ENCODE results near the gene CNNM2. TPM values are rescaled to one million over a fixed set of nuclear protein-coding genes. Genes with fewer than 3 reads are reported as not detected.
"Not testable (repeated sequence)": the region's sequence is repeated elsewhere in the genome, so short reads cannot be mapped to it uniquely, and the experiment has no call there.

The CNNM2 gene
- total RNA-seq, 2 experiments from 2014 or later = 7.7 to 8.1 TPM

DNA sequence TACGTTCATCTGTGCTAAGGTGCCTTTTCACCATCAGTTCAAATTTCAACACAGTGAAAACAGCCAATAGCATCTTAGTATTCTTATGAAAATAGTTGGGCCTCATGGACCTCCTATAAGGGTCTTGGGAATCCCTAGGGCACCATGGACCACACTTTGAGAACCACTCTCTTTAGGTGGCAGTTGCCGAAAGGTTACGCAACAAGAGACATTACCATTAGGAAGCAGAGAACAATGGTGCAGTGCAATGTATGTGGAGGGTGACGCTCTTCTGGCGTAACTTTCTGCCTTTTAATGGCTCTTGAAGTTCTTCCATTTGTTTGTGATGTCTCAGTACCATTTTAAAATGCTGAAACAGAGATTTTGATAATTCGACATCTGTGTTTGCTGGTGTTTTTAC lies 131.1 kb downstream of the CNNM2 start:
- H3K27ac Mint-ChIP-seq = no peak overlapping the region
- peaks cover 17% of the 10 kb centered on the region for H3K4me1 Mint-ChIP-seq (ENCODE audit: low read depth)
- H3K36me3 Mint-ChIP-seq (ENCODE audit: low read depth) = no peaks in the 10 kb centered on the region
- no peak overlapping the region for H3K4me3 Mint-ChIP-seq
- ATAC-seq = no peak
- no peak for DNase-seq
- no peaks in the 10 kb centered on the region for H3K27me3 Mint-ChIP-seq (ENCODE audit: low read depth)
- ChIA-PET CTCF (interaction anchor here (1.4 kb wide), 1 partner anchor 9 kb away, joined by 3 read pairs; no protein-coding TSS in a partner anchor), POLR2A (no interaction called here)
- H3K9me3 Mint-ChIP-seq (ENCODE audit: insufficient read depth) = no peaks in the 10 kb centered on the region

DNA sequence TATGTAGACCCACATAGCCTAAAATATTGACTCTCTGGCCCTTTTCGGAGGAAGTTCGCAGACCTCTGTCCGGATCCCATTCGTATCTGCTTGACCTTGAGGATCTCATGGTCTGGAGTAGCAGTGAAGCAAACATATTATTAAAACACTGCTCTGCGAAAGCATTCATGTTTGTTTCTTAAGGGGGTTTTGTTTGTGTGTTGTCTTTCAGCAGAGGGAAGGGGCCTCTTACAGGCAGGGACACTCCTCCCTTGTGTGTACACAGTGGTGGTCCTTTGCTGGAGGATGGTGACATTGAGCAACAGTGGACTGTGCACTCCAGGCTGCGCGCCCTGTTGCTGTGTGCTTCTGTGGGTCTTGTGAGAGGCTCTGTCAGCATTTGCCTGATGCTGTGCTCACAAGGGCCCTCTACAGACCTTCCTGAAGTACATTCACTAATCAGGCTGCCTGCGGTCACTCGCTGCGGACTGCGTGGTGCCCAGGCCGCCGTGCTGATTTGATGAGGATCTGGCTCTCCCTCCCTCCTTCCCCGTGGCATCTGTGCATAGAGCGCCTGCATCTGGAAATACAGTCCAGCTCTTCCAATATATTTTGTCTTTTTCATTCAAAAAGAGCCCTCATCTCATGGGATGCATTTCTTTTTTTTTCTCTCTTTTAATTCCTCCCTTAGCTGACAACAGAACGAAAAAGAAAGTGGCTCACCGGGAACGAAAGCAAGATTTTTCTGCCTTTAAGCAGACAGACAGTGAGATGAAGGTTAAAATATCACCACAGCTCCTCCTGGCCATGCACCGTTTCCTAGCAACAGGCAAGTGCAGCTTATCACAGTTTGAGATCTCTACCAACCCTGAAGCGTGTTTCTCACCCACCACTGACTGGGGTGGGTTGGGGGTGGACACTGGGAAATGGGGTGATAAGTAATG lies 135.8 kb downstream of the CNNM2 start:
- Mint-ChIP-seq H3K36me3 (ENCODE audit: low read depth) (no peaks in the 10 kb centered on the region), H3K27me3 (ENCODE audit: low read depth) (no peaks in the 10 kb centered on the region), H3K4me3 (peak overlapping the region; percentile 79), H3K27ac (peak overlapping the region; percentile 90), H3K4me1 (ENCODE audit: low read depth) (peaks cover 32% of the 10 kb centered on the region), H3K9me3 (ENCODE audit: insufficient read depth) (no peaks in the 10 kb centered on the region)
- ATAC-seq (peak; percentile 90), DNase-seq (peak; percentile 83)
- ChIA-PET CTCF (interaction anchor here (0.7 to 3.5 kb wide), 13 partner anchors 9 to 340 kb away, joined by 3 to 25 read pairs (median 4); partner anchors contain the start of genes ARL3, CNNM2 and SFXN2), POLR2A (interaction anchor here (0.7 to 1.3 kb wide), 2 partner anchors 133 to 135 kb away, joined by 3 to 4 read pairs; partner anchors contain the start of gene CNNM2)

- Mint-ChIP-seq H3K4me3 (peak overlapping the region; percentile 79), H3K27ac (peak overlapping the region; percentile 90), H3K36me3 (ENCODE audit: low read depth) (no peaks in the 10 kb centered on the region), H3K9me3 (ENCODE audit: insufficient read depth) (no peaks in the 10 kb centered on the region), H3K4me1 (ENCODE audit: low read depth) (peaks cover 32% of the 10 kb centered on the region), H3K27me3 (ENCODE audit: low read depth) (no peaks in the 10 kb centered on the region)
- CTCF ChIA-PET = interaction anchor here (0.7 to 3.5 kb wide), 12 partner anchors 9 to 341 kb away, joined by 3 to 25 read pairs (median 4); partner anchors contain the start of genes ARL3, CNNM2 and SFXN2
- ATAC-seq (peak; percentile 52), DNase-seq (no peak)
- POLR2A ChIA-PET = interaction anchor here (1.3 kb wide), 1 partner anchor 136 kb away, joined by 4 read pairs; the partner anchor contains the start of gene CNNM2
Observed at GRCh38 chr10:103054621-103055020, 136.5 kb downstream of the CNNM2 start.

- H3K9me3 Mint-ChIP-seq (ENCODE audit: insufficient read depth) = no peaks in the 10 kb centered on the region
- H3K4me1 Mint-ChIP-seq (ENCODE audit: low read depth) = peaks cover 32% of the 10 kb centered on the region
- ChIA-PET CTCF (interaction anchor here (1.5 to 3.5 kb wide), 4 partner anchors 10 to 153 kb away, joined by 4 to 25 read pairs (median 20); partner anchors contain the start of gene CNNM2), POLR2A (interaction anchor here (1.3 kb wide), 1 partner anchor 136 kb away, joined by 4 read pairs; the partner anchor contains the start of gene CNNM2)
- no peak for ATAC-seq
- H3K36me3 Mint-ChIP-seq (ENCODE audit: low read depth) = no peaks in the 10 kb centered on the region
- H3K4me3 Mint-ChIP-seq = no peak overlapping the region
- H3K27ac Mint-ChIP-seq = no peak overlapping the region
- H3K27me3 Mint-ChIP-seq (ENCODE audit: low read depth) = no peaks in the 10 kb centered on the region
- no peak for DNase-seq
Observed at GRCh38 chr10:103055105-103055504, 137.0 kb downstream of the CNNM2 start.

DNA sequence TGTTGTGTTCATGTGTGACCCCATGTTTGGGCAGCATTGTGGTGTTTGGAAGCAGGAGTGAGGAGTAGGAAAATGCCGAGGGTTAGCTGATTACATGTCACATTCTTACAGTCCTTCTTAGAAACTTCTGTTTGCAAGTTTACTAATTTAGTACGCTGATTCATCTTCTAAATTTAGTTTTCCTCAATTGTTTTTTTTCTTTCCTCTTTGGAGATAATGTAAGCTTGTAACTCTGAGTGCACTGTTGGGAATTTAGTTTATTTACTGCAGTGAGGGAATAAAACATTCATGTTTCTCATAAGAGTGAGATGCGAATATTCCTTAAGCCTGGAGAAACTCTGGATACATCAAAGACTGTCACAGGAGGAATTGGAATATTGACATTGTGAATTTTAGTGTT lies 139.9 kb downstream of the CNNM2 start:
- ATAC-seq = no peak
- H3K4me1 Mint-ChIP-seq (ENCODE audit: low read depth) = peaks cover 27% of the 10 kb centered on the region
- no peaks in the 10 kb centered on the region for H3K9me3 Mint-ChIP-seq (ENCODE audit: insufficient read depth)
- ChIA-PET CTCF (interaction anchor here (0.9 to 2.4 kb wide), 3 partner anchors 10 to 141 kb away, joined by 3 to 11 read pairs (median 3); partner anchors contain the start of gene CNNM2), POLR2A (no interaction called here)
- H3K4me3 Mint-ChIP-seq = no peak overlapping the region
- no peaks in the 10 kb centered on the region for H3K27me3 Mint-ChIP-seq (ENCODE audit: low read depth)
- no peak for DNase-seq
- no peak overlapping the region for H3K27ac Mint-ChIP-seq
- no peaks in the 10 kb centered on the region for H3K36me3 Mint-ChIP-seq (ENCODE audit: low read depth)

DNA sequence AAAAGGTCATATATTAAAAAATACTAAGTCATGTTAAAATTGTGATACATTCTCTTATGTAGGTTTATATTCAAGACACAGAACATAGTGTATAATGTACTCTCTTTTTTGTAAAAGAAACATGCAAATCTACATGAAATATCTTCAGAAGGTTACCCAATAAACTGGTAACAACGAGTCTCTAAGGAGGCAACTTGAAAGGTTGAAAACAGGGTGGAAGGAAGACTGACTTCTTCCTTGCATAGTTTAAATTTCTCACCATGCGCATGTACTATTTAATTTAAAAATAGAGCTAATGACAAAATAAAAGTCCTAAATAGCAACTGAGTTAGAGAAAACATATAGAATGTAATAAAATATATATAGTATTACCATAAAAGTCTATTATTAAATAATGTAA lies 142.5 kb downstream of the CNNM2 start:
- POLR2A ChIA-PET = no interaction called here
- no peak overlapping the region for H3K4me3 Mint-ChIP-seq

DNA sequence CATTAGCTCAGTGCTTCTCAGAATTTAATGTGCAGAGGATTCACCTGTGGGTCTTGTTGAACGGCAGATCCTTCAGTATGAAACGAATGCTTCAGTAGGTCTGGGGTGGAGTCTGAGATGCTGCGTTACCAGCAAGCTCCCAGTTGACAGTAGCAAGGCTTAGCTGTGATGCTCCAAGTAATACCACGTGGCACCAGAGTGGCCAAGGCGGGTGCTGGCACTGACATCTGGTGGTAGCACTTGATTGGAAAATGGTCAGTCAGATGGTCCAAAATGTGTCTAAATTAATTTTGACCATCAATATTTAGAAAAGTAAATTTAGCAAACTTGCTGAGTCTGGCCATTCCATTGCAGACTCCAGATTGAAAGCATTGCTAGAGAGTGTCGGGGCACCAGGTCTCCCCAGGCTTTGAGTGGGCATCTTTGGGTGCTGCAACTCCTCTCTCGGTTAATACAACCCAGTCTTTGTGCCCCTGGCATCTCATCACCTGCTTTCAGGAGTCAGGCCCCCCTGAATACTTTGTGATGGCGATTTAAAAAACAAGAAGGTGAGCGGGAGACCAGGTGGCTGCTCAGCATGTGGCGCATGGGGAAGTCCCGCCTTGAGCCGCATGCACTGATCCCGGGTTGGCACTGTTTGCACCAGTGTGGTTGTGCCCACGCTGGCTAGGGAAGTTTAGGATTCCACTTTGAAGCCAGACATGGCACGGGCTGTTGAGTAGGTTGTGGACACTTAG lies 144.9 kb downstream of the CNNM2 start:
- H3K4me1 Mint-ChIP-seq (ENCODE audit: low read depth) = peaks cover 1% of the 10 kb centered on the region
- ChIA-PET CTCF (interaction anchor here (1.2 to 8.6 kb wide), 5 partner anchors 9 to 162 kb away, joined by 4 to 157 read pairs (median 6); partner anchors contain the start of gene CNNM2), POLR2A (no interaction called here)
- no peaks in the 10 kb centered on the region for H3K27me3 Mint-ChIP-seq (ENCODE audit: low read depth)
- DNase-seq (no peak), ATAC-seq (no peak)
- no peaks in the 10 kb centered on the region for H3K9me3 Mint-ChIP-seq (ENCODE audit: insufficient read depth)
- no peak overlapping the region for H3K4me3 Mint-ChIP-seq
- H3K27ac Mint-ChIP-seq = no peak overlapping the region
- no peaks in the 10 kb centered on the region for H3K36me3 Mint-ChIP-seq (ENCODE audit: low read depth)

More for the DNA sequence above, 142.5 kb downstream of the CNNM2 start:
- H3K27me3 Mint-ChIP-seq (ENCODE audit: low read depth) = no peaks in the 10 kb centered on the region
- no peak overlapping the region for H3K27ac Mint-ChIP-seq
- ATAC-seq (no peak), DNase-seq (no peak)
- CTCF ChIA-PET = interaction anchor here (1.2 to 1.5 kb wide), 2 partner anchors 136 to 143 kb away, joined by 3 to 8 read pairs; partner anchors contain the start of gene CNNM2
- no peaks in the 10 kb centered on the region for H3K36me3 Mint-ChIP-seq (ENCODE audit: low read depth)
- H3K9me3 Mint-ChIP-seq (ENCODE audit: insufficient read depth) = no peaks in the 10 kb centered on the region
- H3K4me1 Mint-ChIP-seq (ENCODE audit: low read depth) = peaks cover 4% of the 10 kb centered on the region

GRCh38 chr10:103064956-103065355 lies 146.9 kb downstream of the CNNM2 start:
- DNase-seq (no peak), ATAC-seq (no peak)
- H3K36me3 Mint-ChIP-seq (ENCODE audit: low read depth) = no peaks in the 10 kb centered on the region
- H3K27ac Mint-ChIP-seq = no peak overlapping the region
- CTCF ChIA-PET = interaction anchor here (1.3 to 8.6 kb wide), 4 partner anchors 10 to 164 kb away, joined by 3 to 157 read pairs (median 10); partner anchors contain the start of gene CNNM2
- no peak overlapping the region for H3K4me3 Mint-ChIP-seq
- no peaks in the 10 kb centered on the region for H3K9me3 Mint-ChIP-seq (ENCODE audit: insufficient read depth)
- H3K4me1 Mint-ChIP-seq (ENCODE audit: low read depth) = peaks cover 20% of the 10 kb centered on the region
- POLR2A ChIA-PET = no interaction called here
- no peaks in the 10 kb centered on the region for H3K27me3 Mint-ChIP-seq (ENCODE audit: low read depth)

- no peaks in the 10 kb centered on the region for H3K9me3 Mint-ChIP-seq (ENCODE audit: insufficient read depth)
- H3K4me1 Mint-ChIP-seq (ENCODE audit: low read depth) = peaks cover 35% of the 10 kb centered on the region
- POLR2A ChIA-PET = no interaction called here
- DNase-seq = no peak
- H3K4me3 Mint-ChIP-seq = no peak overlapping the region
- CTCF ChIA-PET = interaction anchor here (1.0 to 8.6 kb wide), 3 partner anchors 12 to 152 kb away, joined by 3 to 157 read pairs (median 15); partner anchors contain the start of gene CNNM2
- no peaks in the 10 kb centered on the region for H3K27me3 Mint-ChIP-seq (ENCODE audit: low read depth)
- no peak for ATAC-seq
- H3K27ac Mint-ChIP-seq = no peak overlapping the region
- H3K36me3 Mint-ChIP-seq (ENCODE audit: low read depth) = no peaks in the 10 kb centered on the region
Observed at GRCh38 chr10:103066141-103067098, 148.3 kb downstream of the CNNM2 start.

DNA sequence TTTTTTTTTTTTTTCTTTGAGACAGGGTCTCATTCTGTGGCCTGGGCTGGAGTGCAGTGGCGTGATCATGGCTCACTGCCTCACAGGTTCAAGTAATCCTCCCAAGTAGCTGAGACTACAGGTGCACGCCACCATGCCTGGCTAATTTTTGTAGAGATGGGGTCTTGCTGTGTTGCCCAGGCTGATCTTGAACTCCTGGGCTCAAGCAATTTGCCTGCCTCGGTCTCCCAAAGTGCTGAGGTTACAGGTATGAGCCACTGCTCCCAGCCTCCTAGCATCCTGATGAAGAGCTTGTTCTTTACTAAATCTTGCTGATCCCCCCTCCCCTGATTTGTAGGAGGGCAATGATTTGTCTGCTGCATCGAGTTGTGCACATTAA lies 149.0 kb downstream of the CNNM2 start:
- H3K4me1 Mint-ChIP-seq (ENCODE audit: low read depth) = peaks cover 39% of the 10 kb centered on the region
- not testable (repeated sequence) for H3K9me3 Mint-ChIP-seq (ENCODE audit: insufficient read depth); H3K36me3 Mint-ChIP-seq (ENCODE audit: low read depth); H3K27me3 Mint-ChIP-seq (ENCODE audit: low read depth); DNase-seq; H3K4me3 Mint-ChIP-seq; ATAC-seq; H3K27ac Mint-ChIP-seq
- CTCF ChIA-PET = interaction anchor here (1.0 to 8.6 kb wide), 2 partner anchors 148 to 152 kb away, joined by 3 to 157 read pairs; partner anchors contain the start of gene CNNM2
- POLR2A ChIA-PET = interaction anchor here (3.5 kb wide), 1 partner anchor 149 kb away, joined by 17 read pairs; the partner anchor contains the start of gene CNNM2
